NCI-H2029 (cell line): Measurements from ENCODE around the gene ADGRD2.
A peak's percentile ranks its signal among the peaks of the same experiment; 100 is the strongest.

Experiments used
- DNase-seq: peaks from one replicate; lab custom pipeline; 2025; lab: John Stamatoyannopoulos, UW

Gene ADGRD2

GRCh38 chr9:124437086-124437485 lies 13.2 kb upstream of the ADGRD2 start:
- peak; percentile 45 for DNase-seq

GRCh38 chr9:124438091-124438490 lies 12.2 kb upstream of the ADGRD2 start:
- DNase-seq = no peak

GRCh38 chr9:124439086-124439485 lies 11.2 kb upstream of the ADGRD2 start:
- no peak for DNase-seq

GRCh38 chr9:124439686-124440243 lies 10.5 kb upstream of the ADGRD2 start:
- no peak for DNase-seq

- DNase-seq = no peak
Observed at GRCh38 chr9:124440786-124441185, 9.5 kb upstream of the ADGRD2 start.

- DNase-seq = no peak
Observed at GRCh38 chr9:124441291-124441690, 9.0 kb upstream of the ADGRD2 start.

- DNase-seq = no peak
Observed at GRCh38 chr9:124442379-124442778, 7.9 kb upstream of the ADGRD2 start.

GRCh38 chr9:124442826-124443225 lies 7.4 kb upstream of the ADGRD2 start:
- DNase-seq = no peak

GRCh38 chr9:124443625-124444024 lies 6.6 kb upstream of the ADGRD2 start:
- DNase-seq = no peak

- no peak for DNase-seq
Observed at GRCh38 chr9:124444166-124444565, 6.1 kb upstream of the ADGRD2 start.

GRCh38 chr9:124447297-124447661 lies 3.0 kb upstream of the ADGRD2 start:
- DNase-seq = no peak

- DNase-seq = no peak
Observed at GRCh38 chr9:124448019-124448418, 2.2 kb upstream of the ADGRD2 start.

- no peak for DNase-seq
Observed at GRCh38 chr9:124449381-124450151, 685 bp upstream of the ADGRD2 start.

- no peak for DNase-seq
Observed at GRCh38 chr9:124450931-124451661, 845 bp downstream of the ADGRD2 start.

GRCh38 chr9:124452326-124452725 lies 2.1 kb downstream of the ADGRD2 start:
- no peak for DNase-seq

- no peak for DNase-seq
Observed at GRCh38 chr9:124452841-124453585, 2.8 kb downstream of the ADGRD2 start.

- DNase-seq = no peak
Observed at GRCh38 chr9:124453586-124454191, 3.4 kb downstream of the ADGRD2 start.

GRCh38 chr9:124454296-124454695 lies 4.0 kb downstream of the ADGRD2 start:
- no peak for DNase-seq

GRCh38 chr9:124454791-124455443 lies 4.7 kb downstream of the ADGRD2 start:
- DNase-seq = no peak

- DNase-seq = no peak
Observed at GRCh38 chr9:124455820-124456219, 5.6 kb downstream of the ADGRD2 start.

GRCh38 chr9:124456341-124457078 lies 6.3 kb downstream of the ADGRD2 start:
- DNase-seq = no peak
